IPS-NIHi7 (cell line): ENCODE data around the gene ADCY5.
"Not testable (repeated sequence)": the region's sequence is repeated elsewhere in the genome, so short reads cannot be mapped to it uniquely, and the experiment has no call there.

Experiments
- DNase-seq: peaks from one replicate; pipeline ENCODE4 v3.0.0; 2012; ENCODE audit warnings: mixed read lengths; ENCODE audit errors: extremely low spot score

ADCY5 gene

DNA sequence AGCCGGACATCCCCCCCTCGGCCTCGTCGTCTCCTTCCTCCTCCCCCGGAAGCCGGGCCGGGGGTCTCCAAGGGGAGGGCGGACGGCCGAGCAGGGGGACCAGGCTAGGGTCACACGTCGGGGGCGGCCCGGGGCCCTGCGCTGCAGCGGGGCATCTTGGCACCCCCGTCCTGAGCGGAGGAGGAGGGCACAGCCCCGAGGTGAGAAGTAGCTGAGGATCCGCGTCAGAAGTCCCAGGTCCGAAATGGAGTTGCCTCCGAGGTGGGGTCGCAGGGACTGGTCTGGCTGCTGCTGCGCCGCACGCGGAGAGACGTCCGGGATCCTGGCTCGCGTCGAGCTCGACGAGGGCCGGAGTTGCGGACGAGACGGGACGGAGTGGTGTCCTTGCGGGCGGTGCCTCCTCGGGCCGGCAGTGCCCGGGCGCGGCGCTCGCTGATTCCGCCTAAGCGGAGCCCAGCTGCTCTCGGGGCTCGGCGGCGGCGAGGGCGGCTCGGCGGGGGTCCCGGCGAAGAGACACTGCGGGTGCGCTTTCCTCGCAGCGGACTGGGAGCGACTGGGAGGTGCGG lies at the start of gene ADCY5:
Gene ADCY5, minus strand, starts transcription at position 555 of the 566 bp plus-strand sequence. Its CDS starts 545 bp downstream, at position 10.
- peak; percentile 47 for DNase-seq

DNA sequence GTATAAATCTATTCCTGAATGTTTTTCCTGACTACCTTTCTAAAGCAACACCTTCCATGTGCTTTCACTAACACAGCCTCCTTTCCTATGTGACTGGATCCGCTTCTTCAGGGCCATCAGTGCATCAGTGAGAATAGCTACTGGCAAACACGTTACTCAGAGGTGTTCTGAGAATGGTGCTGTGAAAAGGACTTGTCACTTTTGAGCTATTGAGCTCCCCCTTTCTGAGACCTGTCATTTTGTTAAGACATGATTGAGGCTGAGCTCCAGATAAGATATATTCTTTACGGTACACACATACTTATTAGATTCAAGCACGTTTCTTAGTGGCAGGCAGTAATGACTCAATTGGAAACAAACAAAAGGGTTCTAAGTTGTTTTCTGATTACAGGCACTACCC lies 45.0 kb upstream of the ADCY5 start:
- DNase-seq, result no peak

DNA sequence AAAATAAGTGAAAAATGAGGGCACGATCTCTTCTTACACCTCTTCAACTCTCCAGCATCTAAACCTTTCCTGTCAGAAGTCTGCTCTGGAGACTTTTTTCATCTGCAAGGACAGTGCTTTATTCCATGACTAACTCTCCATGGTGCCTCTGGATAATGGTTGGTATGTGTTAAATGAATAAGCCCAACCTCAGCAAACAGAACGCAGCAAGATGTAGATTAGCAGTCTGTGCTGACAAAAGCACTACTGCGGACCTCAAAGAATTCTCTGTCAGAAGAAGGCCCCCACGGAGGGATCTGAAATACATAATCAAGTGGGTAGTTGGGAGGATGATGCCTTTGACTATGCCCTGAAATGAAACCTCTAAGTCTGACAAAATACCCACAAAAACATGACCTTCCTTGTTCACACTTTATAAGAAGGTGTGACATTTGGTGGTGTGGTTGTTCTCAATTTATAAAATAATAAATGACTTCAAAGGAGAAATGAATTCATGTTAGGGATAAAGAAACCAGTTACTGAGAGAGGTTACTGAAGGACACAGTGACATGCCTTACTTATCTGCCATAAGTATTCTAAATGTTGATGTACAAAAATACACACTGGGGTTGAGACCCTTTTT lies 43.2 kb upstream of the ADCY5 start:
- no peak for DNase-seq

DNA sequence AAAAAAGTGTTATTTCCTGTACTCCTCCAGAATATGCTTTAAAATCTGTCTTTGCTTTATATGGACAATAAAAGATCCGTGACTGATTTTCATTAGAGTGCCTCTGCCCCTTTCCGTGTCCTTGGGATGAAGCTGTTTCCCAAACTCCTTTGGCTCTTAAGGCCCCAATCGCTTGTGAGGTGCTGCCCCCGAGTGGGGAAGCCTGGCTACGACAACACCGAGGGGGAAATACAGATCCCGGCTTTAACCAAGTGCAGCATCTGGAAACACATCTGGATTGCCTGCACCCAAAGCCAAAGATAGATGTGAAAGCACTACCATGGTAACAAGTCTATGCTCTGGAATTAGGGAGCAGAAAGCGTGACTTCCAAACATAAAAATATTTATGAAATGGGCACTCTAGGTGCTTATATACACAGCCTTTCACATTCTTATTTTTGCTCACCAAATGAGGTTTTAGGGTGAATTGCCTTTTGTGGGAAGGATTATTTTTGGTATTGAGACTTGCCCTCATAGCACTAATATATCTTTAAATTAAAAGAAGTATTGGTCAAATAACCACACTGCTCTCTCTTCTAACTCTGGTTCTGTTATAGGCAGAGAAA lies 40.6 kb upstream of the ADCY5 start:
- DNase-seq, result peak; percentile 87

DNA sequence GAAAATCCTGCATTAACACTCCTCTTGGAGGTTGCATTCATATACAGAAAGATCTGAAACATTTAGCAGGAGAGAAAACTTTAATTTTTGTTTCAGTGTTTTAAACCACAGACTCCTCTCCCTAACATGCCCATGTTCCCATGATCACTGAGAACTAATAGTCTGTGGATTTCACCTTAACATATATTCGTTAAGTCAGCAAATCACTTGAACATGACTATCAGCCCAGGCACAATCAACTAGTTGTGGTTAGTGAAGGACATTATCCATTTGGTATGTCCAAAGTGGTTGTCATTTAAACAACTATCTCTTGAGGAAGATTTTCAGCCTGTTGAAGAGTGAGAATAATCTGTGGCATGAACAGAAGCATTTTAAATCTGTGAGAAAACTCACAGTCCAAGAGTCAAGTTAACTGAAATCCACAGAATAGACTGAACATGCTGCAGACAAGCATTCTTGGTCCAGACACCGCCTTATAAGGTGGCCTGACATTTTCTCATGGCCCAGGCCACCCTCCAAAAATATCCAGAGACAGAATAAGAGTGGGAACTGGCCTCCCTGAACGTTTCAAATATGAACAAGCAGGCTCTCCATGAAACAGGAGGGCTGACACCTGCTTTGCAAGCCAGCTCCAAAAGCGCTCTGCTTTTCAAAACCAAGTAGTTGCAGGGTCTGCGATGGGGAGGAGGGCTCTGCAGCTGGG lies 39.9 kb upstream of the ADCY5 start:
- DNase-seq, result no peak

DNA sequence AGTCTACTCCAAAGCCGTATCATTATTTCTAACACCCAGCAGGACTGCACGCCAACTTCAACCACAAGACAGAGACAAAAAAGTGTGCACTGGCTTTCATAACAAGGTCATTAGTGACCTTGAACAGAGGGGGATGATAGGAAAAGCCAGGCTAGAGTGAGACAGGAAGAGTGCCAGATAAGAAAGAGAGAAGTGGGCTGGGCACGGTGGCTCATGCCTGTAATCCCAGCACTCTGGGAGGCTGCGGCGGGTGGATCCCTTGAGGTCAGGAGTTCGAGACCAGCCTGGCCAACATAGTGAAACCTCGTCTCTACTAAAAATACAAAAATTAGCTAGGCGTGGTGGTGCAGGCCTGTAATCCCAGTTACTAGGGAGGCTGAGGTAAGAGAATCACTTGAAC lies 38.2 kb upstream of the ADCY5 start:
- DNase-seq, result not testable (repeated sequence)

DNA sequence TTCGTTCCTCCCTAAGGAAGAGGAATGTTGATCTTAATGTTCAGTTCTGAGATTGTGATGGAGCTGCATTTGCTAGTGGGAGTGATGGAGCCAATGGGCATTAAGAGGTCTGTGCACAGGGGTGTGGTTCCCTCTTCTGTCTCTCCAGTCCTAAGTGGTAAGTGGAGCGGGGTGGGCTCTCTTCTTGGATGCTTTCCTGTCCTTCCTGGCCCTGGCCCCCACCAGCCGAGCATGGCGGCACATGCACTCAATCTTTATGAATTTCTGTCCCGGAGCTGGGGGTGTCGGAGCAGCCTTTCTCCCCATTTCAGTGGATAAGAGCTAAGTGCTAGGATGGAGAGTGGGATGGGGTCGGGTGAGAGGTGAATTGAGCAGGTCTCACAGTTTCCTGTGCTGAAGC lies 37.6 kb upstream of the ADCY5 start:
- no peak for DNase-seq

DNA sequence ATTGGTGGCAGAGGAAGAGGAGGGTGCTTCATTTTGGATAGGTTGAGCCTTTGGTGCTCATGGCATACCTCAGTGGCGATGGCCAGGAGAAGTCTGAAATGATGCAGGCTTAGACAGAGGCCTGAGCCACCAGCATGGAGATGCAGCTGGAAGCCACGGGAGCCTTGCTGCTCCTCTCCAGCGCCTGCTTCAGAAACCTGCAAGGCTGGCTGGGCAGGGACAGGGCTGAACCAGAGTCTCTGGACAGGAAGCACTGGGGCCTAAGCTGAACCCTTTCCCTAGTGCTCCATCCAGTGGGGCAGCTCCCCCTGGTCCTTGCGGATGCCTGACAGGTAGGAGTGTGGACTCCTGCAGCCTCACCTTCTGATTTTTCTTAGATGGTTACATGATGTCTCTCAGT lies 36.7 kb upstream of the ADCY5 start:
- no peak for DNase-seq

DNA sequence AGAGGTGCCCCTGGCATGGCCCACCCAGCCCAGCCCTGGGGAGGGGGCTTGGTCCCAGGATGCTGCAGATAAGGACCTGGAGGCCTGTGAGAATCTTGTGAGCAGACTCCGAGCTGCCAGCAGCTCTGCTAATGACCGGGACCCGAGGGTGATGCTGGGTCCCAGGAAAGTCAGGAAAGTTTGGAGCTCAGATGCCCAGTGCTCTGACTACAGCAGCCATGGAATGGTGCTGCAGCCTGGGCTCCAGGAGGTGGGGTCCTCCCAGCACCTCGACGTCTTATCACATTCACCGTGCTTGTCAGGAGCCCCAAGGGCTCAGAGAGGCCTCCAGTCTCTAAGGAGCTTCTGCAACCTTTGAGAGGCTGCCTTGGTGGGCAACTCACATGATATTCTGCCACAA lies 34.3 kb upstream of the ADCY5 start:
- DNase-seq, result no peak

DNA sequence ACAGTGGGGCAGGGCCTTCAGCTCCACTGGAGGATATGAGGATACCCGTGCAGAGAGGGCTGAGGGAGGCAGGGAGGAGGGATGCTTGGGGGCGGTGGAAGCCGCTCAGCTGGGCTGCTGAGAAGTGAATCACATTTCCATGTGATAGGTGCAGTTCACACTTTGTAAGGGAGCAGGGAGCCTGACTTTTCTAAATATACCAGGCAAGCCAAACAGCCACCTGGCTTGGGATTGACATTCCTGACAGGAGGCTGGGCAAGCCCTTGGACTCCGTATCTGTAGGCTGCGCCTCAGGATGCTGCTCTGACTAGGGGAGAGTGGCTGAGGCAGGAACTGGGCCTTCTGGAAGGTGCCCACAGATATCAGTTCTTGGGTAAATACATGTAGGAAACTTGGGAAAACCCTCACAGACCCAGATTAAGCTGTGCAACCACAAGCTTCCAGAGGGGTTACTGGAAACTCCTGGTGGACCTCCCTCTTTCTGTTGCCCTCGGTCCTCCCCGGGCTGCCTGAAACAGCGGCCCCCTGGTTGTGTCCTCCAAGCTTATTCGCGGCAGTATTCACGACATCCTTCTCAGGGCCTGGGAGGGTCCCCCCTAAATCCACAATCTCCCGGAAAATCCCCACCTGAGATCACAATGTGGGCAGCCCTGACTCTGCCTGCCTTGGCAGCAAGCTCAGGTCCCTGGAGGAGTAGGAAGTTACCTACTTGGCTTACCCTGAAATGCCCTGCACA lies 33.0 kb upstream of the ADCY5 start:
- DNase-seq, result no peak

DNA sequence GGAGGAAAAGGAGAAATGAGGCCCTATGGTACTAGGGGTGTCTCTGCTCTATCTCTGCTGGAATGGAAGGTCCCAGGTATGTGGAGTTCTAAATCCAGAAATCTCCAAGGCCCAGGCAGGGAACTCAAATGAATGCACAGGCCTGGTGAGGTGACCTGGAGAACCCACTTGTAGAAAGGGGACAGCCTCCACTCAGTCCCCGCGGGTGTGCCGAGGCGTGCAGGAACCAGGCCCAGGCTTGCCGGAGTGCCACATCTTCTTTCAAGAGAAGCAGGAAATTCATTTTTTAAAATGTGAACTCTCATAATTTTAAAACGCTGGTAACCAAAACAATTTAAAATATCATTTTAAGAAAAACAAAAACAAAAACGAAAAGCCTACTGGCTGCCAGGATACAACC lies 32.2 kb upstream of the ADCY5 start:
- no peak for DNase-seq

DNA sequence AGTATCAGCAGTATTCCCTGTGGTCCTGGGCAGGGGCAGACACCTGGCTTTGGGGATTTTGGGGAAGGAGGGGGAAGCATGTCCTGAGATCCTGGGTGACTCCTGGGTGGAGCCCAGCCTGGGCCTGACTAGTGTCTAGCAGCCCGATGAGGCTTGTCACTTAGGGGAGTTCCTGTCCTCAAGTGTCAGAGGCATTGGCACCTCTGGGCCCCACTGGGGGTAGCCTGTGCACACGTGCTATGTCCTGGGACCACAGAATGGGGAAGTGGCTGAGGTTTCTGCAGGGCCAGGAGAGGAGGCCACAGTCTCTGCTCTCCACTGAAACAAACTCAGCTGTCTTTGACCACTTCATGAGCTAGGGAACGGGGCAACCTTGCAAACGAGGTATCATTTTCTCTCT lies 31.5 kb upstream of the ADCY5 start:
- DNase-seq, result no peak

DNA sequence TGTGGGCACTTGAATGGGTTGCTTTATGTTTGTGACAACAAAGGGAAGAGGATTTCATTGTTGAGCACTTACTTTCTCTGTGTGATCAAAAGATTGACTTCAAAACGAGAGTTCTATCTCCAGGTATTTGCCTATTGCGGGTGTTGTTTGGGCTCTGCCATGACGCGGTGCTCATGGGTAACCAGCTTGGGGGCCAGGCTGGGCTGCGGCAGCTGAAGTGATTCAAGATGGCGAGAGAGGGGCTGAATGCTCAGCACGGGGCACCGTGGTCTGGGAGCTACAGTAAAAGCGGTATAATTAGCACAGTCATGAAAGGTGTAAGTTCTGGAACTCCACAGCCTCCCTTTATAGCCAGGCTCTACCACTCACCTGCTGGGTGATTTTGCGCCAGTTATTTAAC lies 31.0 kb upstream of the ADCY5 start:
- DNase-seq, result no peak

DNA sequence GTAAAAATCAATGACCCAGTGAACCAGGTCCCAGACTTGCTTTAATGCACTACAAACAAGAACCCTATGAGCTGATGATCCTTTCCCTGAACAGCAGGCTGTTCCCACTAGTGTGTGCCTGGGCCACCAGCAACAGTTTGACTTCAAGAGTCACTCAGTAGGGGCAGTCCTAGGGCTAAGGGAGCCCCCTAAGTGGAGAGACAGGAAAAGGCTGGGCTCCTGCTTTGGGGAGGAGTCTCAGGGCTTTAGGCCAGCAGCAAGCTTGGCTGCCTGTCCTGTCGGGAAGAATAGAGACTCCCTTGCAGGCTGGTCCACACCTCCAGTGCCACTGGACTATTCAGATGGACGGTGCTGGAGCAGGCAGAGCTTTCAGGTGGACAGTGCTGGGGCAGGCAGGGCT lies 29.4 kb upstream of the ADCY5 start:
- no peak for DNase-seq

DNA sequence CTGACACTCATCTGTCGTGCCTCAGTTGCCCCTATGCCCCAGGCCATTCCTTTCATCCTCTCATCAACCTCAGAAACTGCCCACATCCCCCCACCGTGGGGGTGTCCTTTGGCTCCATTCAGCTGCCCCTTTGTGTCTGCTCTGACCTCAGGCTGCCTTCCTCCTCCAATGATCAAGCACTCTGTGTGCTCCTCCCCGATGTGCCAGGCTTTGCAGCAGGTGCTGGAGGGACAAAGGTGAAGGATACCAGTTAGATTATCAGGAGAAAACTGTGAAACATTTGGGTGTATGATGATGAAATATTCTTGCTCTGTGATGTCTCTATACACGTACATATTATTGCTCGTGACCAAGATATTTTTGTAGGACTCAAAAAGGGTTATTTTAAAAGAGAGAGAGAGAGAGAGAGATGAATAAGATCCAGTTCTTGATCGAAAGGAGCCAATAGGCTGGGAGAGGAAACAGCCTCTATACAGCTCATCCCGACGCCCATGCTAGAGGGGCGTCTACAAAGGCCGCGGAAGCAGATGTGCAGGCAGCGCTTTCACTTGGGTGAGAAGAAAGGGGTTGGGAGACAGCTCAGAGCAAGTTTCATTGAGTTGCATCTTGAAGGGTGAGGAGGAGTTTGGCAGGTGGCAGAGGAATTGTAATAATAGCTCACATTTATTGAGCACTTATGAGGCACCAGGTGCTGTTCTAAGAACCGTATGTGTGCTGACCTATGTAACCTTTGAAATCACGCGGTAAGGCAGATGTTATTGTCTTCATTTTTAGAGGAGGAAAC lies 28.3 kb upstream of the ADCY5 start:
- DNase-seq, result no peak

DNA sequence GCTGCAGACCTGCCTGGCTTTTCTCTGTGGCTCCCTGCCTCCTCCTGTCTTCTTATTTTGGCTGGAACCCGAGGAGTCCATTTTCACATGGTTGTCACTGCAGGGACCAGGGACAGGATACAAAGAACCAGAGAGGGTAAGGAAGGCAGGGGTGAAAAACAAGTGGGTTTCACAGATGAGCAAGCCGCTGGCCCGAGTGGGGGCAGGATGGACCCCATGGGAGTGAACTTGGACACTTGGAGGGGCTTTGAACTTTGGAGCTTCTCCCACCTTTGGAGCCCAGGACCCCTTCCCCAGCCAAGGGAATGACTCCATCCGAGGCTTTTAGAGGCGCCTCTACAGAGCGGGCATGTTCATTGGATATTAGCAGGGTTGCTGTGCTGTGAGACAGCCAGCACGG lies 26.9 kb upstream of the ADCY5 start:
- no peak for DNase-seq

DNA sequence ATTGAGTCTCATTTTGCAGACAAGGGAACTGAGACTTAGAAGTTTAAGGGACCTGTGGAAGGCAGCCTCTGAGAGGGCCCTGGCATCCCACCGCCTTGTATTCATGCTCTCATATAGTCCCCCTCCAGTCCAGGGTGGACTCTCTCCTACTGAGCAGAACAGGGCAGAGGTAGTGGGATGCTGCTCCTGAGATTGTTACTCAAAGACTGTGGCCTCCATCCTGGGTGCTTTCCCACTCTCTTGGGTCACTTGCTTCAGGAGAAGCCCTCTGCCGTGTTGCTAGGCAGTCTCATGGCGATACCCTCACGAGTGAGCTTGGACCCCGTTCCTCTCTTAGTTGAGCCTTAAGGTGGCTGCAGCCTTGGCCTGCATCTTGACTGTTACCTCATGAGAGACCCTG lies 22.2 kb upstream of the ADCY5 start:
- DNase-seq, result no peak

DNA sequence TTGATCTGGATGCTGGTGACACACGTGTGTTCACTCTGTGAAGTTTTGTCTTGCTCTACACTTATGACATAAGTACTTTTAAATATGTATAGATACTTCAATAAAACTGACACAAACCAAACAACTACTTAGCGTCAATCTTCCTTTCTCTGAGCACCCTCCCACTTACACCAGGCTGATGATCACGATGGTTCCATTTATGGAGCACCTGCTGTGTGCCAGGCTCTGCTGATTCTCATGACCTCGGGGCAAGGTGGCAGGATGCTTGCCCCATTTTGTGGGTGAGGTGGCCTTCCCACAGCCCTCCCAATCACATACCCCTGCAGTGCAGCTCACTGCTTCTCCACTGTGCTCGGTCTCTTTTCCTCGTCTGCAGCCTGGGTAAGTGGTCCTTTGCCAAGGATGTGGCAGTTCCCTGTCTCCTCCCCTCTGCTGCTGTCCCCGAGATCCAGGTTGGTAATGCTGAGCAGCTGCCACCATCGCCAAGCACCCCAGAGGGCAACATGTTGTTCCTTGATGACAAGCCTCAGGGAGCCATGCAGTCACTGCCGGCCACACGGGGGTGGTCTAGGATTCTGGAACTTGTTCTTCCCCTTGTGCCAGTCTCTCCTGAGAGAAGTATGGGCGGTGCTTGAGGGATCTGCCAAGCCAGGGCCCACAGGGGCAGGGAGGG lies 20.6 kb upstream of the ADCY5 start:
- DNase-seq, result no peak

DNA sequence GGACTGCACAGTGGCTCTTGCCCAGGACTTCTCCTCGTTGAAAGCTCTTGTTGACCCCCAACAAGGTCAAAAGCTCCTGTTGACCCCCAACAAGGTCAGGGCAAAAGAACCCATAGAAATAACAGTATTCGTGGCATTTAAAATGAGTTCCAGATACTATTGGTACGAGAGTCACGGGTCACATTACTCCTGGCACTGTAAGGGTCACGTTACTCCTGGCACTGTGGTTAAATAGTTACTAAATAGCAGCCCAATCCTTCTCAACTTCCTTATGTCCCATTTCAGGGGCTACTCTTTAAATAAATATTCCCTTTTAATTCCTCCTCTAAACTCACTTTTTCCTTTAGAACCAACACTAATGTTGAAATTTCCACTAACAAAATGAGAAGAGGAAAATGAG lies 18.2 kb upstream of the ADCY5 start:
- DNase-seq, result no peak

DNA sequence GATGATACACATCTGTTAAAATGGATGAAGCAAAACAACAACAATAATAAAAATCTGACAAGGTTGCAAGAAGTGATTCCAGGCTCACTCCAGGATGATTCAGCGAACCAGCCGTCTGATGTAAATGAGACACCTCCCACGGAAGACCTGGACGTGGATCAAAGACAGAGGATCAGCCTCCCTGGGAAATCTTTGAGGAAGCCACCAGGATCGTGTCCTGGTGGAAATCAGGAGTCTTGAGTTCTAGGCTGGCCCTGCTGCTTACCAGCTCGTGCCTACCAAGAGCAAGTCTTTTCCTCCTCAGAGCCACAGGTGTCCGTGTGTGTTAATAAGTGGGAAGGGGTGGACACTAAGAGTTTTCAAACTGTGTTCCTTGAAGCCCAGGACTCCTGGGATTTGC lies 15.3 kb upstream of the ADCY5 start:
- no peak for DNase-seq

DNA sequence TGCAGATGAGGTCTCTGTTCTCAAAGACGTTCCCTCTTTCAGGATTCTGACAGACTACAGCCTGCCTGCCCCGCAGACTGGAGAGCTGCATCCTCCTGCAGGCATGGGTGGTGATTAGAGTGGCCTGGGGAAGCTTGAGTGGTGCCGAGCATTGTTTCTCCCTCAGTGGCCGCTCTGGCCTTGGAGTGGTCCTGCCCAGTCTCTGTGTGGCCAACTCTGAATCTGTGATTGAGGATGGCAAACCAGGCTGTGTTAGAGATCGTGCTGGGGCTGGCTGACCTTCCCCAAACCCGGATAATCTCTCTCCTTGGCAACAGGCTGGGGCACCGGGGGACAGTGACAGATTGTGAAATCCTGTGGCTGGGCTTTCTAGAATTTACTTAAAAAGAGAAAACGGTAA lies 11.0 kb upstream of the ADCY5 start:
- DNase-seq, result no peak
